Vagina (tissue), 2 donors: ENCODE data around the gene TRIO.

Experiments used
- CTCF ChIP-seq, 3 experiments: fragments of 450-650 bp in 2 of 3; fragments of 200-600 bp in 1 of 3; sonication (generic) in 1 of 3; IDR thresholded peaks; one replicate each; pipeline ENCODE4 v1.5.1; 2017 to 2019; ENCODE audit warnings: antibody characterized with exemption in 3 of 3, mild to moderate bottlenecking in 2 of 3, moderate library complexity in 2 of 3
- POLR2A ChIP-seq, 2 donors: fragments of 450-650 bp; IDR thresholded peaks; one replicate each; pipeline ENCODE4 v1.6.1; 2017; ENCODE audit warnings: antibody characterized with exemption in 2 of 2, mild to moderate bottlenecking in 2 of 2, moderate library complexity in 2 of 2
- POLR2AphosphoS5 ChIP-seq, 2 donors: sonication (generic); formaldehyde crosslinking; IDR thresholded peaks; one replicate each; pipeline ENCODE4 v1.9.0; 2017; ENCODE audit warnings: antibody characterized with exemption in 2 of 2, mild to moderate bottlenecking in 2 of 2, low read depth in 1 of 2; ENCODE audit not compliant: insufficient read depth in 1 of 2

- TF ChIP-seq CTCF (IDR thresholded peaks at IDR 0.05) (no peak), POLR2A (IDR thresholded peaks at IDR 0.05) (no peak), POLR2AphosphoS5 (IDR thresholded peaks at IDR 0.05; ENCODE audit: insufficient read depth in 1 of 2, low read depth in 1 of 2) (no peak)
These were observed 308.7 kb downstream of the TRIO start for GRCh38 chr5:14451871-14452270.
